Keratinocyte (primary cell): ENCODE data around the gene SMAD6. TPM values are rescaled to one million over a fixed set of nuclear protein-coding genes. Genes with fewer than 3 reads are reported as not detected.
A peak's percentile ranks its signal among the peaks of the same experiment; 100 is the strongest.

Experiments
- DNase-seq: peaks from one replicate; pipeline ENCODE4 v3.0.0-alpha.2; 2011; ENCODE audit warnings: low read depth, missing footprints, low spot score
- FAIRE-seq: peaks from 2 replicates; lab custom pipeline; 2011; peaks lifted over from hg19 to GRCh38; lab: Jason Lieb, UNC
- H2AFZ ChIP-seq: 2 replicates; pipeline ENCODE4 v1.6.0; 2012; ENCODE audit warnings: low read length, control low read depth, inconsistent platforms; ENCODE audit not compliant: control insufficient read depth
- H3K27ac ChIP-seq: 2 replicates; pipeline ENCODE4 v1.5.1; 2011; ENCODE audit warnings: low read length; ENCODE audit not compliant: control insufficient read depth, insufficient read depth
- H3K27me3 ChIP-seq: 3 replicates; pipeline ENCODE4 v1.6.0; 2011; ENCODE audit warnings: low read length; ENCODE audit not compliant: control insufficient read depth, insufficient read depth; ENCODE audit errors: extremely low read depth
- H3K36me3 ChIP-seq, 2 experiments: 2 replicates in 1 of 2; 3 replicates in 1 of 2; pipeline ENCODE4 v1.5.1; 2011; ENCODE audit warnings: low read length in 2 of 2, mild to moderate bottlenecking in 1 of 2; ENCODE audit not compliant: control insufficient read depth in 2 of 2, insufficient read depth in 2 of 2; ENCODE audit errors: extremely low read depth in 1 of 2
- H3K4me1 ChIP-seq: 3 replicates; pipeline ENCODE4 v1.5.1; 2011; ENCODE audit warnings: low read length; ENCODE audit not compliant: control insufficient read depth, insufficient read depth; ENCODE audit errors: extremely low read depth
- H3K4me2 ChIP-seq: 3 replicates; pipeline ENCODE4 v1.6.0; 2011; ENCODE audit warnings: low read depth, low read length; ENCODE audit not compliant: control insufficient read depth, insufficient read depth; ENCODE audit errors: extremely low read depth
- H3K4me3 ChIP-seq, 3 experiments: fragments of 200-600 bp in 1 of 3; sonication (generic) in 1 of 3; 2 replicates in 2 of 3; 3 replicates in 1 of 3; pipeline ENCODE4 v1.5.1; 2011 to 2016; ENCODE audit warnings: low read length in 3 of 3, mild to moderate bottlenecking in 3 of 3, control low read depth in 2 of 3, inconsistent platforms in 1 of 3, low read depth in 1 of 3, mixed read lengths in 1 of 3, mixed run types in 1 of 3, moderate library complexity in 1 of 3; ENCODE audit not compliant: control insufficient read depth in 2 of 3, insufficient read depth in 2 of 3; ENCODE audit errors: extremely low read depth in 1 of 3
- H3K79me2 ChIP-seq: 2 replicates; pipeline ENCODE4 v1.6.0; 2012; ENCODE audit warnings: low read length; ENCODE audit not compliant: control insufficient read depth, insufficient read depth
- H3K9ac ChIP-seq: 3 replicates; pipeline ENCODE4 v1.6.0; 2011; ENCODE audit warnings: low read length; ENCODE audit not compliant: control insufficient read depth, insufficient read depth; ENCODE audit errors: extremely low read depth
- H3K9me1 ChIP-seq: 3 replicates; pipeline ENCODE4 v1.6.0; 2011; ENCODE audit warnings: low read length; ENCODE audit not compliant: control insufficient read depth, insufficient read depth; ENCODE audit errors: extremely low read depth
- H3K9me3 ChIP-seq: 2 replicates; pipeline ENCODE4 v1.5.1; 2012; ENCODE audit warnings: low read depth, low read length; ENCODE audit not compliant: control insufficient read depth
- H4K20me1 ChIP-seq: 3 replicates; pipeline ENCODE4 v1.6.0; 2011; ENCODE audit warnings: low read length; ENCODE audit not compliant: control insufficient read depth, insufficient read depth; ENCODE audit errors: extremely low read depth
- EZH2 ChIP-seq: IDR thresholded peaks from one replicate; pipeline ENCODE4 v1.6.1; 2012; ENCODE audit warnings: inconsistent platforms, mild to moderate bottlenecking, low read length, moderate library complexity
- dilution Hi-C: fragments of 300-500 bp; cut with MboI; formaldehyde crosslinking; loops from one replicate; pipeline ENCODE4 v1.7.0; 2020; ENCODE audit warnings: low sequenced_read_pairs; ENCODE audit not compliant: extremely low pct_ligation_motif_present
- polyA plus RNA-seq, 5 experiments: library from polyadenylated mRNA; depleted of rRNA in 3 of 5; stranded (reverse) in 3 of 5; stranded (forward) in 1 of 5; unstranded in 1 of 5; fragments of >200 nt; gene quantifications; 1 replicate in 1 of 5; 2 replicates in 3 of 5; 3 replicates in 1 of 5; pipeline versions ENCODE4 v1.2.1 to v1.2.3, GENCODE V29; 2011 to 2012; ENCODE audit warnings: missing spikeins in 2 of 5, low read depth in 1 of 5, low replicate concordance in 1 of 5
- TF ChIP-seq, protein P1 (sequence below), 3 experiments: IDR thresholded peaks in 1 of 3; conservative IDR thresholded peaks in 1 of 3; optimal IDR thresholded peaks in 1 of 3; 2 replicates in 2 of 3; 3 replicates in 1 of 3; pipeline versions ENCODE3 to v1.5.1; 2011; ENCODE audit warnings: low read length in 3 of 3, mild to moderate bottlenecking in 3 of 3, moderate library complexity in 2 of 3, control low read depth in 1 of 3, inconsistent platforms in 1 of 3; ENCODE audit not compliant: insufficient read depth in 2 of 3; ENCODE audit errors: extremely low read depth in 1 of 3

SMAD6 gene
- polyA plus RNA-seq, 1 donor (not counting 4 experiments of a cell fraction or from before 2014, with no cell fraction given): 0.03 TPM

- no peak overlapping the region for H3K4me3 ChIP-seq
- H3K4me1 ChIP-seq: no peaks in the 10 kb centered on the region
- H3K79me2 ChIP-seq: no peaks in the 10 kb centered on the region
- no peak overlapping the region for H2AFZ ChIP-seq
- no peak overlapping the region for H3K9ac ChIP-seq
- H3K9me1 ChIP-seq: no peaks in the 10 kb centered on the region
- H3K9me3 ChIP-seq: no peaks in the 10 kb centered on the region
- no peak for TF ChIP-seq EZH2
- TF ChIP-seq, protein P1, sequence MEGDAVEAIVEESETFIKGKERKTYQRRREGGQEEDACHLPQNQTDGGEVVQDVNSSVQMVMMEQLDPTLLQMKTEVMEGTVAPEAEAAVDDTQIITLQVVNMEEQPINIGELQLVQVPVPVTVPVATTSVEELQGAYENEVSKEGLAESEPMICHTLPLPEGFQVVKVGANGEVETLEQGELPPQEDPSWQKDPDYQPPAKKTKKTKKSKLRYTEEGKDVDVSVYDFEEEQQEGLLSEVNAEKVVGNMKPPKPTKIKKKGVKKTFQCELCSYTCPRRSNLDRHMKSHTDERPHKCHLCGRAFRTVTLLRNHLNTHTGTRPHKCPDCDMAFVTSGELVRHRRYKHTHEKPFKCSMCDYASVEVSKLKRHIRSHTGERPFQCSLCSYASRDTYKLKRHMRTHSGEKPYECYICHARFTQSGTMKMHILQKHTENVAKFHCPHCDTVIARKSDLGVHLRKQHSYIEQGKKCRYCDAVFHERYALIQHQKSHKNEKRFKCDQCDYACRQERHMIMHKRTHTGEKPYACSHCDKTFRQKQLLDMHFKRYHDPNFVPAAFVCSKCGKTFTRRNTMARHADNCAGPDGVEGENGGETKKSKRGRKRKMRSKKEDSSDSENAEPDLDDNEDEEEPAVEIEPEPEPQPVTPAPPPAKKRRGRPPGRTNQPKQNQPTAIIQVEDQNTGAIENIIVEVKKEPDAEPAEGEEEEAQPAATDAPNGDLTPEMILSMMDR (optimal IDR thresholded peaks at IDR 0.05 in 1 of 3, IDR thresholded peaks at IDR 0.05 in 1 of 3, conservative IDR thresholded peaks at IDR 0.05 in 1 of 3; ENCODE audit: extremely low read depth in 1 of 3, insufficient read depth in 2 of 3, low read length in 3 of 3): no peak
- H3K27me3 ChIP-seq: peaks cover 6% of the 10 kb centered on the region
- FAIRE-seq (no peak), DNase-seq (no peak)
- H3K27ac ChIP-seq: no peak overlapping the region
- dilution Hi-C loops: no loop called here
- no peak overlapping the region for H3K4me2 ChIP-seq
- H3K36me3 ChIP-seq: no peaks in the 10 kb centered on the region
- H4K20me1 ChIP-seq: no peaks in the 10 kb centered on the region
Observed at GRCh38 chr15:66654361-66654738, 47.7 kb upstream of the SMAD6 start.

GRCh38 chr15:66654739-66655375, 47.2 kb upstream of the SMAD6 start:
- DNase-seq: no peak
- Histone ChIP-seq H2AFZ (no peak overlapping the region), H3K9me3 (no peaks in the 10 kb centered on the region), H3K27ac (no peak overlapping the region), H3K36me3 (no peaks in the 10 kb centered on the region), H3K4me3 (no peak overlapping the region), H3K4me2 (peak overlapping the region; percentile 33), H4K20me1 (no peaks in the 10 kb centered on the region), H3K9ac (no peak overlapping the region), H3K27me3 (peaks cover 6% of the 10 kb centered on the region), H3K79me2 (no peaks in the 10 kb centered on the region), H3K4me1 (no peaks in the 10 kb centered on the region), H3K9me1 (no peaks in the 10 kb centered on the region)
- dilution Hi-C loops: no loop called here
- TF ChIP-seq, protein P1 (optimal IDR thresholded peaks at IDR 0.05 in 1 of 3, IDR thresholded peaks at IDR 0.05 in 1 of 3, conservative IDR thresholded peaks at IDR 0.05 in 1 of 3; ENCODE audit: extremely low read depth in 1 of 3, insufficient read depth in 2 of 3, low read length in 3 of 3): no peak
- TF ChIP-seq EZH2: no peak
- FAIRE-seq: no peak
